HL-60 (cell line): ENCODE results near the gene SUSD4.

ENCODE experiments used
- CTCF ChIP-seq: IDR thresholded peaks from one replicate; pipeline ENCODE4 v1.5.1; 2011; ENCODE audit warnings: low read length, control low read depth, inconsistent platforms; ENCODE audit not compliant: insufficient read depth
- POLR2AphosphoS5 ChIP-seq: IDR thresholded peaks from 2 replicates; pipeline ENCODE4 v1.6.1; 2012; ENCODE audit warnings: low read depth
- TF ChIP-seq, protein P1 (sequence below): IDR thresholded peaks from 2 replicates; pipeline ENCODE4 v1.6.1; 2012; ENCODE audit warnings: low read depth; ENCODE audit not compliant: insufficient replicate concordance

DNA sequence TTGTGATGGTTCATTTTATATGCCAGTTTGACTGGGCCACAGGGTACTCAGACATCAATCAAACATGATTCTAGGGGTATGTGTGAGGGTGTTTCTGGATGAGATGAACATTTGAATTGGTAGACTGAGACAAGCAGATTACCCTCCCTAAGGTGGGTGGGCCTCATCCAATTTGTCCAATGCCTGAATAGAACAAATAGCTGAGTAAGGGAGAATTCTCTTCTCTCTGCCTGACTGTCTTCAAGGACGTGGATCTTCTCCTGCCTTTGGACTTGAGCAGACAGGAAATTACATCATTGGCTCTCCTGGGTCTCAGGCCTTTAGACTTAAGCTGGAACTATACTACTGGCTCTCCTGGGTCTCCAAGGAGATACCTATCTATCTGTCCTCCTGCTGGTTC is 64.4 kb downstream of the SUSD4 start:
- TF ChIP-seq, protein P1, sequence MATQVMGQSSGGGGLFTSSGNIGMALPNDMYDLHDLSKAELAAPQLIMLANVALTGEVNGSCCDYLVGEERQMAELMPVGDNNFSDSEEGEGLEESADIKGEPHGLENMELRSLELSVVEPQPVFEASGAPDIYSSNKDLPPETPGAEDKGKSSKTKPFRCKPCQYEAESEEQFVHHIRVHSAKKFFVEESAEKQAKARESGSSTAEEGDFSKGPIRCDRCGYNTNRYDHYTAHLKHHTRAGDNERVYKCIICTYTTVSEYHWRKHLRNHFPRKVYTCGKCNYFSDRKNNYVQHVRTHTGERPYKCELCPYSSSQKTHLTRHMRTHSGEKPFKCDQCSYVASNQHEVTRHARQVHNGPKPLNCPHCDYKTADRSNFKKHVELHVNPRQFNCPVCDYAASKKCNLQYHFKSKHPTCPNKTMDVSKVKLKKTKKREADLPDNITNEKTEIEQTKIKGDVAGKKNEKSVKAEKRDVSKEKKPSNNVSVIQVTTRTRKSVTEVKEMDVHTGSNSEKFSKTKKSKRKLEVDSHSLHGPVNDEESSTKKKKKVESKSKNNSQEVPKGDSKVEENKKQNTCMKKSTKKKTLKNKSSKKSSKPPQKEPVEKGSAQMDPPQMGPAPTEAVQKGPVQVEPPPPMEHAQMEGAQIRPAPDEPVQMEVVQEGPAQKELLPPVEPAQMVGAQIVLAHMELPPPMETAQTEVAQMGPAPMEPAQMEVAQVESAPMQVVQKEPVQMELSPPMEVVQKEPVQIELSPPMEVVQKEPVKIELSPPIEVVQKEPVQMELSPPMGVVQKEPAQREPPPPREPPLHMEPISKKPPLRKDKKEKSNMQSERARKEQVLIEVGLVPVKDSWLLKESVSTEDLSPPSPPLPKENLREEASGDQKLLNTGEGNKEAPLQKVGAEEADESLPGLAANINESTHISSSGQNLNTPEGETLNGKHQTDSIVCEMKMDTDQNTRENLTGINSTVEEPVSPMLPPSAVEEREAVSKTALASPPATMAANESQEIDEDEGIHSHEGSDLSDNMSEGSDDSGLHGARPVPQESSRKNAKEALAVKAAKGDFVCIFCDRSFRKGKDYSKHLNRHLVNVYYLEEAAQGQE = no peak
- TF ChIP-seq CTCF (no peak), POLR2AphosphoS5 (no peak)
